PC-9 (cell line): ENCODE results near the gene MPP3.

ENCODE experiments used
- CTCF ChIP-seq: fragments of 200-600 bp; sonication (generic); conservative IDR thresholded peaks from 2 replicates; pipeline ENCODE4 v1.6.1; 2017; ENCODE audit warnings: mixed run types, antibody characterized with exemption, mild to moderate bottlenecking, moderate library complexity
- EZH2 ChIP-seq: fragments of 200-600 bp; sonication (generic); IDR thresholded peaks from 2 replicates; pipeline ENCODE4 v1.8.0; 2017; ENCODE audit warnings: antibody characterized with exemption, low read depth

- TF ChIP-seq EZH2, result no peak
- TF ChIP-seq CTCF, result no peak
Observed at GRCh38 chr17:43814026-43814425, 18.9 kb downstream of the MPP3 start.
